Muscle of leg (tissue), 11 donors: ENCODE measurements around the gene TCHHL1. TPM values are rescaled to one million over a fixed set of nuclear protein-coding genes. Genes with fewer than 3 reads are reported as not detected.

Source experiments
- DNase-seq: peaks from one replicate; pipeline ENCODE4 v3.0.0; 2013
- H3K27ac ChIP-seq: one replicate; pipeline ENCODE4 v1.5.1; 2013; ENCODE audit warnings: mild to moderate bottlenecking, low read length, control low read depth
- H3K27me3 ChIP-seq: one replicate; pipeline ENCODE4 v1.6.1; 2013; ENCODE audit warnings: low read length; ENCODE audit not compliant: control insufficient read depth, insufficient read depth
- H3K36me3 ChIP-seq: one replicate; pipeline ENCODE4 v1.6.1; 2013; ENCODE audit warnings: low read length; ENCODE audit not compliant: control insufficient read depth, insufficient read depth
- H3K4me1 ChIP-seq: one replicate; pipeline ENCODE4 v1.6.1; 2013; ENCODE audit warnings: low read length; ENCODE audit not compliant: control insufficient read depth, insufficient read depth
- H3K4me3 ChIP-seq: one replicate; pipeline ENCODE4 v1.5.1; 2013; ENCODE audit warnings: low read length, control low read depth
- H3K9me3 ChIP-seq: replicated peaks from 2 replicates; pipeline ENCODE4 v1.6.1; 2013; ENCODE audit warnings: low read depth, low read length; ENCODE audit not compliant: control insufficient read depth
- WGBS: methylation state at CpG from one replicate; pipeline ENCODE4 v1.1.5; 2013; ENCODE audit warnings: missing lambda C conversion rate; ENCODE audit not compliant: insufficient coverage; 5-methylcytosine and 5-hydroxymethylcytosine counted together
- polyA plus RNA-seq, 8 donors: library from polyadenylated mRNA; unstranded; fragments of 120-200 nt; gene quantifications; one replicate each; pipeline versions ENCODE4 v1.2.1 to v1.2.3, GENCODE V29; 2013; ENCODE audit warnings: inconsistent platforms in 1 of 8, low replicate concordance in 1 of 8; ENCODE audit not compliant: insufficient read length in 8 of 8, insufficient read depth in 1 of 8
- total RNA-seq: library from RNA; stranded (reverse); fragments of 120-200 nt; gene quantifications from one replicate; pipeline ENCODE4 v1.2.4, GENCODE V29; 2013

The TCHHL1 gene
- total and polyA plus RNA-seq, 9 donors = not detected

- H3K9me3 ChIP-seq = no peaks in the 10 kb centered on the region
- peaks cover 20% of the 10 kb centered on the region for H3K27me3 ChIP-seq
- WGBS = 41% methylated on average over 11 of the region's 13 CpGs
Measured at GRCh38 chr1:152053375-152053774, 35.5 kb downstream of the TCHHL1 start.

DNA sequence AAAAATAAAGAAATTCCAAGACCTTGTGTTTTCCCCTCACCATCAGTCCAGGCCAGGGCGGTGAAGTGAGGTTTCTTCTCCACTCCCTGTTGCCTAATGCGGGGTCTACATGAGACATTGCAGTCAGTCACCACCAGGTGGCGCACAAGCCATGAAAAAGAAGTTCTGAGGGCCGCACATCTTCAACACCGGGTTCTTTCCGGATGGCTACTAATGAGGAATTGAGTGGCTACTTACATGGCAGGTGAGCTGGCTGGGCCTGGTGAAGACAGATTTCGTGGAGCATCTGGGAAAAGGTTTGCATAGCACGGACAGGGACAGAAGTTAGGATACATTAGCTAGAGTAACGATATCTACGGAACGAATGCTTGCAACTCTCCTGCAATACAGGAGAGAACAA, 36.3 kb downstream of the TCHHL1 start:
- no peak overlapping the region for H3K27ac ChIP-seq
- peaks cover 20% of the 10 kb centered on the region for H3K27me3 ChIP-seq
- H3K4me3 ChIP-seq = no peak overlapping the region
- H3K9me3 ChIP-seq = no peaks in the 10 kb centered on the region
- peaks cover 9% of the 10 kb centered on the region for H3K4me1 ChIP-seq
- H3K36me3 ChIP-seq = no peaks in the 10 kb centered on the region
- WGBS = 23% methylated on average over 10 of the region's 11 CpGs
- DNase-seq = peak; percentile 78

More at GRCh38 chr1:152053375-152053774, 35.5 kb downstream of the TCHHL1 start:
- Histone ChIP-seq H3K4me1 (peaks cover 2% of the 10 kb centered on the region), H3K4me3 (no peak overlapping the region), H3K36me3 (no peaks in the 10 kb centered on the region), H3K27ac (no peak overlapping the region)
- DNase-seq = no peak

DNA sequence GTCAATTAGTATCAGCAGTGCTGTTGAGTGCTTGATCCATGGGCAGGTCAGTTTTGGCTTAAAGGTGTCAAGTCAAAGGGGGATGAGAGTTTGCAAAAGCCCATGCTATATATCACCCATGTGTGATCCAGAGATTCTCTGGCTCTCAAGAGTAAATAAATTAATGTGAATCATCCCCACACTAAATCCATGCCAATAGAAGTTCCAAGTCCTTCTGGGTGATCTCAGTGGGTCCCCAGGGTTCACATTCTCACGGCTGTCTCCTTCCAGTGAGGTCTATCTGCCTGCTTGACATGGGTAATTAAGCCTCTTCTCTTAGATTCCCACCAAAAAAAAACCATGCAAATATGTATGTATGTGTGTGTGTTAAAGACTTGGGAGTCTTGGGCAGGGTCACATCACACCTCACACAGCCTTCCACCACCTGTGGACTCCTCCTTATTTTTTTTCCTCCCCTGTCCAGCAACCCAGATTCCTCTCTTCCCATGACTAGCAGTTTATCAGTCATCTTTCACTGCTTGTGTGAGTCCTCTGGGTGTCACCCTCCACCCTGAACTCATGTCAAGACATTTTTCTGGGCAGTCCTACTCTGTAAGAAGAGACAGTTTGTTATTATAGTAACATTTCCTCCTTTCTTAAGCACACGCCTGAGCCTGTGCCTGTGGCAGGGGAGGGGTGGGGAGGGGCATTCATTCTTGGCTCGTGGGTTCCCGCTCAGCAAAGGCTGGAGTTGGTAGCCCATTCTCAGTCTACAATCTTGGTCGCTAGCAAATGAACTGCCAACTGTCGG, 37.8 kb downstream of the TCHHL1 start:
- no peak overlapping the region for H3K27ac ChIP-seq
- no peak overlapping the region for H3K4me3 ChIP-seq
- H3K4me1 ChIP-seq = peaks cover 13% of the 10 kb centered on the region
- no peaks in the 10 kb centered on the region for H3K36me3 ChIP-seq
- no peak for DNase-seq
- H3K9me3 ChIP-seq = peaks cover 2% of the 10 kb centered on the region
- 40% methylated on average over 2 of the region's 6 CpGs for WGBS
- peaks cover 20% of the 10 kb centered on the region for H3K27me3 ChIP-seq

- Histone ChIP-seq H3K9me3 (peaks cover 3% of the 10 kb centered on the region), H3K36me3 (no peaks in the 10 kb centered on the region), H3K4me3 (no peak overlapping the region), H3K27me3 (peaks cover 18% of the 10 kb centered on the region), H3K4me1 (peaks cover 13% of the 10 kb centered on the region), H3K27ac (no peak overlapping the region)
- WGBS = no CpG with 5 or more reads among the region's 8 CpGs
- no peak for DNase-seq
Measured at GRCh38 chr1:152049291-152050083, 39.4 kb downstream of the TCHHL1 start.

DNA sequence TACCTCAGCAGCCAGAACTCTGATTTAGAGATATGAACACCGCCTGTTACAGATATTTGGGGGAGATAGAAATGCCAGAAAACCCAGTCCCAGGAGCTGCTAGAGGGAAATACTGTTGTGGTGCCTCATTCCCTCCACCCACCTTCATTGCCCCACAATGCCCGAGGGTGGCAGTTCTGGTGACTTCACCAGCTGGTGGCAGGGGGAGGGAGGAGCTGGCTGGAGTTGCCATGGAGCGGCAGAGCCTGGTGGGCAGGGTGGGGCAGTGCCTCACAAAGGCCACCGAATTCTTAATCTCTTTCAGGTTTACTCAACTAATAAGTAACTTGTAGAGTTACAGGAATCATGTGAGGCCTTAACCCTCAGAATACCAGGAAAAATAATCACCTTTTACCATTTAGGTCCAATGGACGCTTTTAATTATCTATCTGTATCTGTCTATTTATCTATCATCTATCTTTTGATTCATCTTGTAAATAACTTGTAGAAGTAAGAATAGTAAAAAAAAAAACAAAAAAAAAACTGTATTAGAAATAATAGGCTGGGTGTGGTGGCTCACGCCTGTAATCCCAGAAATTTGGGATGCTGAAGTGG, 40.4 kb downstream of the TCHHL1 start:
- Histone ChIP-seq H3K4me3 (no peak overlapping the region), H3K27me3 (peaks cover 15% of the 10 kb centered on the region), H3K4me1 (peaks cover 13% of the 10 kb centered on the region), H3K9me3 (peaks cover 3% of the 10 kb centered on the region), H3K36me3 (no peaks in the 10 kb centered on the region), H3K27ac (peak overlapping the region; percentile 89)
- no peak for DNase-seq
- no CpG with 5 or more reads among the region's 6 CpGs for WGBS

DNA sequence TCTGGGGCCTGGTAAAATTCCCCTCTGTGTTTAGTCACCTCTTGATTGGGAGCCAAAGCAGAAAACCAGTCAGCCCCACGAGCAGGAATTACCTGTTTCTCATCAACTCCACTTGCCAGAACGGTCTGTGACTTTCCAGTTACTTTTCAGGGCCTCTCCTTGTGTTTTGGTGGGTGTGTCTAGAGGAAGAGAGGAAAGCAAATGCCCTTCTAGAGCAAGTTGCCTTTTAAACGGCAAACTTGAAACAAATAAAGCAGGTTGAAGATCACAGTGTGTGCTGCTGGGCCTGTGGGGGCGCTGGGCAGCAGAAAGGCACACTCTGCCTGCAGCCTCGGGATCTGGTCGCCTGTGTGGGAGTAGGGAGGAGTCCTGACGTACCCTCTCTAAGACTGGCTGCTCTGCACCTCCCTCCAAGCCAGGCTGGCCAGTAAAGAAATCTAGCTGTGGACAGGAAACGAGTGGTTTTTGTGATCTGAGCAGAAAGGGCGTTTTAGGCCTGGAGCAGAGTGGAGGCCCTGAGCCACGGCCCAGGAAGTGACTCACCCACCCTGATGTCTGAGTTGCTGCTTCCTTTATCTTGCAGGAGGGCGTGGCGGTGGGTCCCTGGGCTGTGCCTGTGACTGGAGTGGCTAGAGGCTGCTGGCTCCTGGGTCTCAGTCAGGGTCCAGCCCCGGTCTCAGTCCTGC, 41.0 kb downstream of the TCHHL1 start:
- H3K4me3 ChIP-seq = peak overlapping the region; percentile 8

DNA sequence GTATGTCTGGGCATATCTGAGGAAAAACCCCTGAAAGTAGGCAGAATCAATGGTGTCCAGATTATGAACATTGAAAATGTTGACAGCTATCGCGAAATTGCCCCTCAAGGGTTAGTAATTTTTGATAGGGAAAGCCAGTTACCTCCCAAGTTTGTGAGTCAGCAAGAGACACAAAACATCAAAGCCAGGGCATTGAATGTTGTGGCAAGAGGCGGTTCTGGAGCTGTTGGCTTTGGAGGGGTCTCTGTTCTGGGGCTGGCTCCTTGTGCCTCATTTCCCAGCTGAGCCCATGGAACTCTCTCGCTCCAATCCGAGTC, 41.5 kb downstream of the TCHHL1 start:
- WGBS = 52% methylated on average over 5 of the region's 5 CpGs
- Histone ChIP-seq H3K27ac (peak overlapping the region; percentile 89), H3K4me1 (peaks cover 13% of the 10 kb centered on the region), H3K36me3 (no peaks in the 10 kb centered on the region), H3K4me3 (no peak overlapping the region), H3K9me3 (peaks cover 3% of the 10 kb centered on the region), H3K27me3 (peaks cover 11% of the 10 kb centered on the region)
- DNase-seq = no peak

More for the DNA sequence above, 41.0 kb downstream of the TCHHL1 start:
- WGBS = 7% methylated on average over 9 of the region's 13 CpGs
- peaks cover 3% of the 10 kb centered on the region for H3K9me3 ChIP-seq
- peaks cover 10% of the 10 kb centered on the region for H3K27me3 ChIP-seq
- peak; percentile 93 for DNase-seq
- peaks cover 13% of the 10 kb centered on the region for H3K4me1 ChIP-seq
- no peaks in the 10 kb centered on the region for H3K36me3 ChIP-seq
- H3K27ac ChIP-seq = peak overlapping the region; percentile 89

GRCh38 chr1:152044386-152044785, 44.5 kb downstream of the TCHHL1 start:
- no peak for DNase-seq
- peaks cover 13% of the 10 kb centered on the region for H3K4me1 ChIP-seq
- H3K27ac ChIP-seq = no peak overlapping the region
- no peaks in the 10 kb centered on the region for H3K36me3 ChIP-seq
- no peak overlapping the region for H3K4me3 ChIP-seq
- no CpG with 5 or more reads among the region's 3 CpGs for WGBS
- peaks cover 17% of the 10 kb centered on the region for H3K27me3 ChIP-seq
- peaks cover 3% of the 10 kb centered on the region for H3K9me3 ChIP-seq

GRCh38 chr1:152043870-152044269, 45.0 kb downstream of the TCHHL1 start:
- Histone ChIP-seq H3K9me3 (peaks cover 3% of the 10 kb centered on the region), H3K4me1 (peaks cover 13% of the 10 kb centered on the region), H3K4me3 (no peak overlapping the region), H3K36me3 (no peaks in the 10 kb centered on the region), H3K27ac (no peak overlapping the region), H3K27me3 (peaks cover 17% of the 10 kb centered on the region)
- DNase-seq = no peak
- 0% methylated on average over 1 of the region's 5 CpGs for whole genome bisulfite sequencing

DNA sequence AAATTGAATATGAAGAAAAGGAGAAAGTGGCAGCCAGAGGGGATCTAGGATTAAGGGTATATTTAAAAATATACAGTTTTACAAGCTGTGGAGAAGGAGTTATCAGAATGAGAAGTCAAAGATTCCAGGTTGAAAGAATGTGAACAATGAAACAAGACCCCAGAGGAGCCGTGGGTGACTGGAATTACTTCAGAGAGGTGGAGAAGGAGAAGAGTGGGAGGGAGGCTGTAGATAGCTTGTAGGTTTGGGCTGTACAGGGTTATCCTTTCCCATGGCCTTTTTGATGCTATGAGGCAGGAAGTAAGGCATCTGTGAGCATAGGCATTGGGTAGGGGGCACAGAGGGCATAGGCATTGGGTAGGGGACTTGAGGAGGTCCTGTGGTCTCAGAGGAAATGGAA, 46.8 kb downstream of the TCHHL1 start:
- Histone ChIP-seq H3K9me3 (peaks cover 3% of the 10 kb centered on the region), H3K27ac (no peak overlapping the region), H3K27me3 (peaks cover 17% of the 10 kb centered on the region), H3K36me3 (no peaks in the 10 kb centered on the region), H3K4me3 (no peak overlapping the region), H3K4me1 (peaks cover 2% of the 10 kb centered on the region)
- 50% methylated on average over 1 of the region's 1 CpG for WGBS
- no peak for DNase-seq
